ENCODE measurements around the gene C4orf50.

C4orf50 gene

GRCh38 chr4:6043843-6044242, 25.6 kb upstream of the C4orf50 start:
- no peak for DNase-seq (ENCODE audit: low spot score)

GRCh38 chr4:6043188-6043587, 25.0 kb upstream of the C4orf50 start:
- DNase-seq (ENCODE audit: low spot score), result no peak

- no peak for DNase-seq (ENCODE audit: low spot score)
Measured at GRCh38 chr4:6042293-6043063, 24.2 kb upstream of the C4orf50 start.

GRCh38 chr4:6041800-6042199, 23.6 kb upstream of the C4orf50 start:
- DNase-seq (ENCODE audit: low spot score), result no peak

- DNase-seq (ENCODE audit: low spot score), result no peak
Measured at GRCh38 chr4:6038711-6039110, 20.5 kb upstream of the C4orf50 start.

- DNase-seq (ENCODE audit: low spot score), result no peak
Measured at GRCh38 chr4:6035786-6036185, 17.6 kb upstream of the C4orf50 start.

GRCh38 chr4:6033381-6033780, 15.2 kb upstream of the C4orf50 start:
- DNase-seq (ENCODE audit: low spot score), result no peak

- DNase-seq (ENCODE audit: low spot score), result no peak
Measured at GRCh38 chr4:6032249-6033244, 14.3 kb upstream of the C4orf50 start.

GRCh38 chr4:6031846-6032245, 13.6 kb upstream of the C4orf50 start:
- no peak for DNase-seq (ENCODE audit: low spot score)

GRCh38 chr4:6030679-6031078, 12.4 kb upstream of the C4orf50 start:
- no peak for DNase-seq (ENCODE audit: low spot score)

GRCh38 chr4:6029254-6029653, 11.0 kb upstream of the C4orf50 start:
- no peak for DNase-seq (ENCODE audit: low spot score)

- DNase-seq (ENCODE audit: low spot score), result no peak
Measured at GRCh38 chr4:6028168-6028567, 9.9 kb upstream of the C4orf50 start.

- no peak for DNase-seq (ENCODE audit: low spot score)
Measured at GRCh38 chr4:6027392-6027791, 9.2 kb upstream of the C4orf50 start.

- DNase-seq (ENCODE audit: low spot score), result no peak
Measured at GRCh38 chr4:6024313-6024960, 6.2 kb upstream of the C4orf50 start.

- DNase-seq (ENCODE audit: low spot score), result no peak
Measured at GRCh38 chr4:6023731-6024130, 5.5 kb upstream of the C4orf50 start.

- DNase-seq (ENCODE audit: low spot score), result no peak
Measured at GRCh38 chr4:6022607-6023288, 4.5 kb upstream of the C4orf50 start.

- no peak for DNase-seq (ENCODE audit: low spot score)
Measured at GRCh38 chr4:6021831-6022606, 3.8 kb upstream of the C4orf50 start.

- no peak for DNase-seq (ENCODE audit: low spot score)
Measured at GRCh38 chr4:6020613-6021012, 2.4 kb upstream of the C4orf50 start.

GRCh38 chr4:6019316-6020263, 1.4 kb upstream of the C4orf50 start:
- peak; percentile 71 for DNase-seq (ENCODE audit: low spot score)

- no peak for DNase-seq (ENCODE audit: low spot score)
Measured at GRCh38 chr4:6017800-6018199, 431 bp downstream of the C4orf50 start.

All from AG20443 (cell line).